Measurements from ENCODE around the gene NDUFS1. TPM values are rescaled to one million over a fixed set of nuclear protein-coding genes. Genes with fewer than 3 reads are reported as not detected.

NDUFS1 gene
- total RNA-seq, 2 experiments from 2014 or later = 73.4 to 116 TPM

GRCh38 chr2:206160807-206161179, 1.5 kb upstream of the NDUFS1 start:
- no peaks in the 10 kb centered on the region for H3K9me2 ChIP-seq (ENCODE audit: insufficient read depth, low read length)
- peak overlapping the region; percentile 99 for H3K4me2 ChIP-seq (ENCODE audit: low read length)
- peak overlapping the region; percentile 96 for H3K4me3 ChIP-seq (ENCODE audit: low read depth, low read length, poor library complexity, severe bottlenecking)
- peak; percentile 15 for DNase-seq (ENCODE audit: low spot score)
- peaks cover 44% of the 10 kb centered on the region for H3K4me1 ChIP-seq (ENCODE audit: insufficient read depth, low read length, poor library complexity, severe bottlenecking)
- POLR2A ChIA-PET = interaction anchor here (0.6 to 1.9 kb wide), 9 partner anchors 12 to 406 kb away, joined by 3 to 8 read pairs (median 4); no protein-coding TSS in a partner anchor
- H4K20me1 ChIP-seq (ENCODE audit: insufficient read depth, low read length) = peaks cover 12% of the 10 kb centered on the region; the same call in 1 of the 2 replicates
- H2AFZ ChIP-seq (ENCODE audit: low read length) = no peak overlapping the region
- H3K9me3 ChIP-seq (ENCODE audit: low read length) = no peaks in the 10 kb centered on the region; the same call in 1 of the 2 replicates
- TF ChIP-seq EZH2phosphoT487 (IDR thresholded peaks at IDR 0.05; ENCODE audit: borderline replicate concordance, low read depth, low read length) = no peak
- TF ChIP-seq CTCF (conservative IDR thresholded peaks at IDR 0.05; ENCODE audit: low read length) = no peak
- intact Hi-C loops (cut with micrococcal nuclease; ENCODE audit: unreplicated experiment) = no loop called here
- no TSS peak for BruUV-seq (replicated peaks)
- peaks cover 77% of the 10 kb centered on the region for H3K79me2 ChIP-seq (ENCODE audit: insufficient read depth, low read depth, low read length)
- peaks cover 73% of the 10 kb centered on the region for H3K36me3 ChIP-seq (ENCODE audit: insufficient read depth, low read length)
- peak overlapping the region; percentile 75 for H3K27ac ChIP-seq (ENCODE audit: low read depth, low read length, poor library complexity, severe bottlenecking)
- CTCF ChIA-PET (ENCODE audit: unreplicated experiment) = interaction anchor here (1.0 kb wide), 1 partner anchor 99 kb away, joined by 3 read pairs; no protein-coding TSS in a partner anchor

GRCh38 chr2:206160125-206160806, 1.0 kb upstream of the NDUFS1 start:
- peak overlapping the region; percentile 99 for H3K4me2 ChIP-seq (ENCODE audit: low read length)
- BruUV-seq (replicated peaks) = TSS peak; percentile 83
- H3K27ac ChIP-seq (ENCODE audit: low read depth, low read length, poor library complexity, severe bottlenecking) = peak overlapping the region; percentile 75
- TF ChIP-seq EZH2phosphoT487 (IDR thresholded peaks at IDR 0.05; ENCODE audit: borderline replicate concordance, low read depth, low read length) = no peak
- no peak for TF ChIP-seq CTCF (conservative IDR thresholded peaks at IDR 0.05; ENCODE audit: low read length)
- ChIA-PET CTCF (ENCODE audit: unreplicated experiment) (interaction anchor here (1.0 kb wide), 1 partner anchor 99 kb away, joined by 3 read pairs; no protein-coding TSS in a partner anchor), POLR2A (interaction anchor here (0.6 to 1.9 kb wide), 10 partner anchors 12 to 1644 kb away, joined by 3 to 8 read pairs (median 3); no protein-coding TSS in a partner anchor)
- H3K36me3 ChIP-seq (ENCODE audit: insufficient read depth, low read length) = peaks cover 73% of the 10 kb centered on the region
- H3K4me1 ChIP-seq (ENCODE audit: insufficient read depth, low read length, poor library complexity, severe bottlenecking) = peaks cover 44% of the 10 kb centered on the region
- peaks cover 83% of the 10 kb centered on the region for H3K79me2 ChIP-seq (ENCODE audit: insufficient read depth, low read depth, low read length)
- peak; percentile 19 for DNase-seq (ENCODE audit: low spot score)
- H3K4me3 ChIP-seq (ENCODE audit: low read depth, low read length, poor library complexity, severe bottlenecking) = peak overlapping the region; percentile 96
- H4K20me1 ChIP-seq (ENCODE audit: insufficient read depth, low read length) = peaks cover 12% of the 10 kb centered on the region; the same call in 1 of the 2 replicates
- H2AFZ ChIP-seq (ENCODE audit: low read length) = peak overlapping the region; percentile 63; the same call in 1 of the 2 replicates
- H3K9me3 ChIP-seq (ENCODE audit: low read length) = no peaks in the 10 kb centered on the region; the same call in 1 of the 2 replicates
- intact Hi-C loops (cut with micrococcal nuclease; ENCODE audit: unreplicated experiment) = no loop called here
- H3K9me2 ChIP-seq (ENCODE audit: insufficient read depth, low read length) = no peaks in the 10 kb centered on the region
